Keratinocyte (primary cell): ENCODE results near the gene CDADC1.

Source experiments
- CTCF ChIP-seq, 3 experiments: IDR thresholded peaks in 1 of 3; conservative IDR thresholded peaks in 1 of 3; optimal IDR thresholded peaks in 1 of 3; 2 replicates in 2 of 3; 3 replicates in 1 of 3; pipeline versions ENCODE3 to v1.5.1; 2011; ENCODE audit warnings: low read length in 3 of 3, mild to moderate bottlenecking in 3 of 3, moderate library complexity in 2 of 3, control low read depth in 1 of 3, inconsistent platforms in 1 of 3; ENCODE audit not compliant: insufficient read depth in 2 of 3; ENCODE audit errors: extremely low read depth in 1 of 3
- EZH2 ChIP-seq: IDR thresholded peaks from one replicate; pipeline ENCODE4 v1.6.1; 2012; ENCODE audit warnings: inconsistent platforms, mild to moderate bottlenecking, low read length, moderate library complexity

GRCh38 chr13:49296659-49297058 is 48.9 kb downstream of the CDADC1 start:
- TF ChIP-seq CTCF (optimal IDR thresholded peaks at IDR 0.05 in 1 of 3, IDR thresholded peaks at IDR 0.05 in 1 of 3, conservative IDR thresholded peaks at IDR 0.05 in 1 of 3; ENCODE audit: extremely low read depth in 1 of 3, insufficient read depth in 2 of 3, low read length in 3 of 3) (no peak), EZH2 (no peak)
